OCI-LY1 (cell line): ENCODE data around the gene SLC2A13.

Experiments used
- H2AFZ ChIP-seq: fragments of 200-600 bp; sonication (generic), shearing (Covaris generic); 2 replicates; pipeline ENCODE4 v1.6.0; 2014; ENCODE audit warnings: antibody characterized with exemption, mild to moderate bottlenecking, low read length
- H3F3A ChIP-seq: fragments of 200-600 bp; sonication (generic), shearing (Covaris generic); 2 replicates; pipeline ENCODE4 v1.6.0; 2014; ENCODE audit warnings: mild to moderate bottlenecking, antibody characterized with exemption, low read length, moderate library complexity; ENCODE audit not compliant: insufficient read depth
- H3K27ac ChIP-seq: fragments of 200-600 bp; sonication (generic); 2 replicates; pipeline ENCODE4 v1.5.1; 2014; ENCODE audit warnings: low read length, mixed run types, mild to moderate bottlenecking, low read depth; ENCODE audit not compliant: poor library complexity, severe bottlenecking
- H3K27me3 ChIP-seq: fragments of 200-600 bp; sonication (generic); 2 replicates; pipeline ENCODE4 v1.6.0; 2014; ENCODE audit warnings: antibody characterized with exemption, mild to moderate bottlenecking, low read length, moderate library complexity; ENCODE audit not compliant: insufficient read depth
- H3K36me3 ChIP-seq: fragments of 200-600 bp; sonication (generic); 2 replicates; pipeline ENCODE4 v1.6.1; 2014; ENCODE audit warnings: mild to moderate bottlenecking, antibody characterized with exemption, low read length, moderate library complexity, mixed read lengths; ENCODE audit not compliant: insufficient read depth
- H3K4me1 ChIP-seq: fragments of 200-600 bp; sonication (generic); 2 replicates; pipeline ENCODE4 v1.5.1; 2014; ENCODE audit warnings: mild to moderate bottlenecking, low read length, moderate library complexity; ENCODE audit not compliant: insufficient read depth, severe bottlenecking
- H3K4me2 ChIP-seq: fragments of 200-600 bp; sonication (generic), shearing (Covaris generic); 2 replicates; pipeline ENCODE4 v1.6.1; 2014; ENCODE audit warnings: low read length
- H3K4me3 ChIP-seq: fragments of 200-600 bp; sonication (generic); 2 replicates; pipeline ENCODE4 v1.5.1; 2014; ENCODE audit warnings: low read length, low read depth, mild to moderate bottlenecking, mixed read lengths; ENCODE audit not compliant: poor library complexity, severe bottlenecking
- H3K79me2 ChIP-seq: fragments of 200-600 bp; shearing (Covaris generic); 2 replicates; pipeline ENCODE4 v1.6.1; 2016; ENCODE audit warnings: mixed run types, low read length, mixed read lengths; ENCODE audit not compliant: insufficient read depth
- H3K9ac ChIP-seq: fragments of 200-600 bp; sonication (generic), shearing (Covaris generic); 2 replicates; pipeline ENCODE4 v1.6.1; 2014; ENCODE audit warnings: mild to moderate bottlenecking, low read length, mixed read lengths
- H3K9me2 ChIP-seq: fragments of 200-600 bp; sonication (generic), shearing (Covaris generic); 2 replicates; pipeline ENCODE4 v1.6.1; 2014; ENCODE audit warnings: low read depth, mild to moderate bottlenecking, low read length, mixed read lengths
- H3K9me3 ChIP-seq: fragments of 200-600 bp; shearing (Covaris generic); 2 replicates; pipeline ENCODE4 v1.6.1; 2014; ENCODE audit warnings: low read length, mixed read lengths
- H4K20me1 ChIP-seq: fragments of 200-600 bp; sonication (generic), shearing (Covaris generic); 2 replicates; pipeline ENCODE4 v1.6.0; 2016; ENCODE audit warnings: mild to moderate bottlenecking, low read length; ENCODE audit not compliant: insufficient read depth
- EZH2 ChIP-seq: fragments of 200-600 bp; sonication (generic), shearing (Covaris generic); IDR thresholded peaks from 2 replicates; pipeline ENCODE4 v1.8.0; 2017; ENCODE audit warnings: borderline replicate concordance, mixed run types, mild to moderate bottlenecking, antibody characterized with exemption, low read length, moderate library complexity, mixed read lengths
- TF ChIP-seq, protein P1 (sequence below): fragments of 200-600 bp; sonication (generic), shearing (Covaris generic); IDR thresholded peaks from 2 replicates; pipeline ENCODE4 v1.5.1; 2017; ENCODE audit warnings: mild to moderate bottlenecking, antibody characterized with exemption, low read length, moderate library complexity, mixed read lengths

Gene SLC2A13

DNA sequence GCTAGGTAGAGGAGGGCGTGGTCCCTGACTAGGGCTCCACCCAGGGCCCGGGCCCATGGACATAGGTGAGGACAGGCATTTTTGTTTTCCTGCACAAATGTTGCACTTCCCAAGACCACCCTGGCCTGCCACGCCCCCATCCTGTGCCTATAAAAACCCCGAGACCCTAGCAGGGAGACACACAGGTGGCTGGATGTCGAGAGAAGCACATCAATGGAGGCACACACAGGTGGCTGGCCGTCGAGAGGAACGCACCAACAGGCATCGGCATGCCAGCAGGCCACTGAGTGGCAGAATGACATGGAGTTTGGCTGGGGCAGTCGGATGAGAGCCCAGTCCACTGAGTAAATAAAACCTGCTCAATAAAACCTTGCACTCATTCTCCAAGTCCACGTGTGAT, 328.4 kb downstream of the SLC2A13 start:
- no peaks in the 10 kb centered on the region for H3K9me3 ChIP-seq
- H3K9me2 ChIP-seq: no peaks in the 10 kb centered on the region
- H3K79me2 ChIP-seq: no peaks in the 10 kb centered on the region
- H3K4me1 ChIP-seq: no peaks in the 10 kb centered on the region
- H3K4me3 ChIP-seq: no peak overlapping the region
- H3K4me2 ChIP-seq: no peak overlapping the region
- no peaks in the 10 kb centered on the region for H3K27me3 ChIP-seq
- no peak overlapping the region for H3K9ac ChIP-seq
- no peaks in the 10 kb centered on the region for H4K20me1 ChIP-seq
- no peaks in the 10 kb centered on the region for H3F3A ChIP-seq
- TF ChIP-seq, protein P1, sequence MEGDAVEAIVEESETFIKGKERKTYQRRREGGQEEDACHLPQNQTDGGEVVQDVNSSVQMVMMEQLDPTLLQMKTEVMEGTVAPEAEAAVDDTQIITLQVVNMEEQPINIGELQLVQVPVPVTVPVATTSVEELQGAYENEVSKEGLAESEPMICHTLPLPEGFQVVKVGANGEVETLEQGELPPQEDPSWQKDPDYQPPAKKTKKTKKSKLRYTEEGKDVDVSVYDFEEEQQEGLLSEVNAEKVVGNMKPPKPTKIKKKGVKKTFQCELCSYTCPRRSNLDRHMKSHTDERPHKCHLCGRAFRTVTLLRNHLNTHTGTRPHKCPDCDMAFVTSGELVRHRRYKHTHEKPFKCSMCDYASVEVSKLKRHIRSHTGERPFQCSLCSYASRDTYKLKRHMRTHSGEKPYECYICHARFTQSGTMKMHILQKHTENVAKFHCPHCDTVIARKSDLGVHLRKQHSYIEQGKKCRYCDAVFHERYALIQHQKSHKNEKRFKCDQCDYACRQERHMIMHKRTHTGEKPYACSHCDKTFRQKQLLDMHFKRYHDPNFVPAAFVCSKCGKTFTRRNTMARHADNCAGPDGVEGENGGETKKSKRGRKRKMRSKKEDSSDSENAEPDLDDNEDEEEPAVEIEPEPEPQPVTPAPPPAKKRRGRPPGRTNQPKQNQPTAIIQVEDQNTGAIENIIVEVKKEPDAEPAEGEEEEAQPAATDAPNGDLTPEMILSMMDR: no peak
- TF ChIP-seq EZH2: no peak
- H3K27ac ChIP-seq: no peak overlapping the region
- no peak overlapping the region for H2AFZ ChIP-seq
- no peaks in the 10 kb centered on the region for H3K36me3 ChIP-seq

DNA sequence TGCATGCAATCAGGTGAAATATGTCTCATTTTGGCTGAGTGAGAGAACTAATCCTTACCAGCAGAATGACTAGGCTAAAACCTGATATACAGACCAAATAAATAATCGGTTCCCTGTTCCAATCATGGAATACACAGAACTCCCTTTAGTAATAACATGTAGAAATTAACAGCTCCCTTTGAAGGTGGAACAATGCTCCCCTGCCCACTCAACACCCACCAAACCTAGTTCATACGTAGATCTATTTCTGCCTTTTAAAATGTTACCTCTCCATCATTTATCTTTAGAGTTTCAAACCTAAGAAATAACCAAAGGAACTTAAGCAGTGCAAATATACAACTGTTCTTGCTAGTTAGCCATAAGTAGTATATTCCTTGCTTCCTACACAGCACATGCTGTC, 332.6 kb downstream of the SLC2A13 start:
- Histone ChIP-seq H3K36me3 (no peaks in the 10 kb centered on the region), H3F3A (no peaks in the 10 kb centered on the region), H3K9ac (no peak overlapping the region), H3K4me3 (no peak overlapping the region), H3K27me3 (no peaks in the 10 kb centered on the region), H3K9me3 (no peaks in the 10 kb centered on the region), H4K20me1 (no peaks in the 10 kb centered on the region), H3K4me2 (no peak overlapping the region), H3K4me1 (no peaks in the 10 kb centered on the region), H3K9me2 (no peaks in the 10 kb centered on the region), H3K79me2 (no peaks in the 10 kb centered on the region), H2AFZ (no peak overlapping the region), H3K27ac (no peak overlapping the region)
- TF ChIP-seq, protein P1: no peak
- no peak for TF ChIP-seq EZH2

DNA sequence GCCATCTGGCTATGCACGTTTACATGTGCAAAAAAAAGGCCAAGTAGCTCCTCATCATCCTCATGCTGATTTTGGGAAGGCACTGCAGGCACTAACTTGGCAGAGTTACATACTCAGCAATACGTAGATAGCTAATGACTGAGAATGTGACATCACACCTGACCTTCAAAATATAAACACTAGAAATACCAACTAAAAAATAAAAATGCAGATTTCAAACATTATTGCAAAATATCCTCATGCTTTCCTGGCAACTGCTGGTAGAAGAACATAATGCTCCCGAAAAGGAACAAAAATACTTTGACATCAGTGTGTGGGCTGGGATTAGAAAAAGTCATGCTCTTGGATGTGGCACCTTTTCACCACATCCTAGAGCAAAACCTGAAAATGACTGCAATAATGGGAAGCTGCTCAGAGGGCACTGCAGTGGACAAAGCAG, 333.0 kb downstream of the SLC2A13 start:
- Histone ChIP-seq H3K4me2 (no peak overlapping the region), H3K4me3 (no peak overlapping the region), H4K20me1 (no peaks in the 10 kb centered on the region), H3K27me3 (no peaks in the 10 kb centered on the region), H3K4me1 (no peaks in the 10 kb centered on the region), H3K9ac (no peak overlapping the region), H3K9me3 (no peaks in the 10 kb centered on the region), H3K9me2 (no peaks in the 10 kb centered on the region), H3F3A (no peaks in the 10 kb centered on the region), H2AFZ (no peak overlapping the region), H3K36me3 (no peaks in the 10 kb centered on the region), H3K27ac (no peak overlapping the region), H3K79me2 (no peaks in the 10 kb centered on the region)
- TF ChIP-seq EZH2: no peak
- TF ChIP-seq, protein P1: no peak
